Uterus (tissue), 4 donors: ENCODE results near the gene UBXN2A. TPM values are rescaled to one million over a fixed set of nuclear protein-coding genes. Genes with fewer than 3 reads are reported as not detected.

Experiments used
- DNase-seq, 2 donors: peaks; one replicate each; pipeline ENCODE4 v3.0.0-alpha.2; 2019 to 2020
- H3K27ac ChIP-seq, 2 donors: fragments of 200-600 bp; sonication (generic); 1 replicate in 1 of 2; 2 replicates in 1 of 2; pipeline ENCODE4 v1.5.1; 2016 to 2018
- H3K27me3 ChIP-seq, 2 donors: fragments of 200-600 bp; sonication (generic); one replicate each; pipeline ENCODE4 v1.5.1; 2018 to 2019; ENCODE audit warnings: control low read depth in 1 of 2
- H3K36me3 ChIP-seq, 2 donors: fragments of 200-600 bp; sonication (generic); one replicate each; pipeline ENCODE4 v1.5.1; 2019; ENCODE audit warnings: control low read depth in 1 of 2
- H3K4me1 ChIP-seq, 2 donors: fragments of 200-600 bp; sonication (generic); one replicate each; pipeline ENCODE4 v1.5.1; 2018 to 2019; ENCODE audit warnings: control low read depth in 1 of 2
- H3K4me3 ChIP-seq, 2 donors: fragments of 200-600 bp; sonication (generic); 1 replicate in 1 of 2; 2 replicates in 1 of 2; pipeline ENCODE4 v1.5.1; 2018 to 2019; ENCODE audit warnings: mild to moderate bottlenecking in 1 of 2
- H3K9me3 ChIP-seq, 2 donors: fragments of 200-600 bp; sonication (generic); one replicate each; pipeline ENCODE4 v1.5.1; 2019; ENCODE audit warnings: control low read depth in 1 of 2
- POLR2A ChIP-seq, 2 donors: fragments of 450-650 bp; IDR thresholded peaks; one replicate each; pipeline ENCODE4 v1.6.1; 2016; ENCODE audit warnings: antibody characterized with exemption in 2 of 2, mild to moderate bottlenecking in 1 of 2, moderate library complexity in 1 of 2
- intact Hi-C: fragments of 100-400 bp; cut with DNase I; formaldehyde crosslinking; loops from one replicate; pipeline ENCODE4 v1.15.1; 2023; ENCODE audit warnings: low total_unique reads
- total RNA-seq, 4 donors: library from RNA; depleted of rRNA in 3 of 4; stranded (reverse); fragments of >200 nt in 3 of 4; gene quantifications; one replicate each; pipeline versions ENCODE4 v1.1.0 to v1.2.4, GENCODE V29; 2014 to 2023
- TF ChIP-seq, protein P1 (sequence below), 4 experiments: fragments of 200-600 bp in 2 of 4; fragments of 450-650 bp in 2 of 4; sonication (generic) in 2 of 4; IDR thresholded peaks; one replicate each; pipeline ENCODE4 v1.5.1; 2016 to 2019; ENCODE audit warnings: antibody characterized with exemption in 4 of 4, mild to moderate bottlenecking in 2 of 4, moderate library complexity in 1 of 4
- donor health status: DM: yes; HTN: yes; CAD: no.

Gene UBXN2A
- total RNA-seq, 4 donors from 2014 or later, result 16.8 to 36.4 (median 24.2) TPM

DNA sequence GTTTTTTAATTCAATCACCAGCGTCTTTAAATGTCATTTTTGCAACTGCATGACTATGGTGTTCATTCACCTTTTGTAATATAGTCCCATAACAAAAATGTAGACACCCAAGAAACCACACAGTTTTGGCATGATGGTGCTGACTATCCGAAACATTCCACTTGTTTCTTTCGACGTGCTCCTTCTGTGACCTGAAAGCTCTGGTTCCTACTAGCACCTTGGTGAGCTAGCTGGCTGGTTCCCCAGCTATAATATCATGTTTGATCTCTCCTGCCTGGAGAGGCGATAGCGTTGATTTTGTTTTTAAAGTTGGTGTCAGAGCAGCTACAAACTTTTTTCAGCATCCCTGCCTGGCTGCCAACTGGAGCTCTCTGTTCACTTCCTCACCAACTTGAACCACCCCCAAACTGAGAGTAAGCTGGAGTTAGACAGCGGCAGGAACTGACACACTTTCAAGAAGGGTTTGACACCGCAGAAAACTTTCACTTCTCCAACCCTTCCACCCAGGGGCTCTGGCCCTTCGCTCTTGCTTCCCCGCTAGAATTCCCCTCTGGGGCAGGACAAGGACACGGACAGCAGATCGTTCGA, 14.5 kb upstream of the UBXN2A start:
- H3K27ac ChIP-seq, result peak overlapping the region; percentile 97 to 98
- DNase-seq, result peak; percentile 35 to 53
- peak overlapping the region; percentile 76 to 95 for H3K4me3 ChIP-seq
- TF ChIP-seq, protein P1, sequence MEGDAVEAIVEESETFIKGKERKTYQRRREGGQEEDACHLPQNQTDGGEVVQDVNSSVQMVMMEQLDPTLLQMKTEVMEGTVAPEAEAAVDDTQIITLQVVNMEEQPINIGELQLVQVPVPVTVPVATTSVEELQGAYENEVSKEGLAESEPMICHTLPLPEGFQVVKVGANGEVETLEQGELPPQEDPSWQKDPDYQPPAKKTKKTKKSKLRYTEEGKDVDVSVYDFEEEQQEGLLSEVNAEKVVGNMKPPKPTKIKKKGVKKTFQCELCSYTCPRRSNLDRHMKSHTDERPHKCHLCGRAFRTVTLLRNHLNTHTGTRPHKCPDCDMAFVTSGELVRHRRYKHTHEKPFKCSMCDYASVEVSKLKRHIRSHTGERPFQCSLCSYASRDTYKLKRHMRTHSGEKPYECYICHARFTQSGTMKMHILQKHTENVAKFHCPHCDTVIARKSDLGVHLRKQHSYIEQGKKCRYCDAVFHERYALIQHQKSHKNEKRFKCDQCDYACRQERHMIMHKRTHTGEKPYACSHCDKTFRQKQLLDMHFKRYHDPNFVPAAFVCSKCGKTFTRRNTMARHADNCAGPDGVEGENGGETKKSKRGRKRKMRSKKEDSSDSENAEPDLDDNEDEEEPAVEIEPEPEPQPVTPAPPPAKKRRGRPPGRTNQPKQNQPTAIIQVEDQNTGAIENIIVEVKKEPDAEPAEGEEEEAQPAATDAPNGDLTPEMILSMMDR (IDR thresholded peaks at IDR 0.05), result no peak
- TF ChIP-seq POLR2A (IDR thresholded peaks at IDR 0.05), result peak; percentile 15 to 16
- intact Hi-C loops, result loop anchor here (10.0 kb wide), 1 partner anchor 149 kb away; the partner anchor contains the start of gene SF3B6
- H3K9me3 ChIP-seq, result no peaks in the 10 kb centered on the region
- no peaks in the 10 kb centered on the region for H3K36me3 ChIP-seq
- H3K27me3 ChIP-seq, result no peaks in the 10 kb centered on the region
- peaks cover 0 to 16% of the 10 kb centered on the region in 2 donors for H3K4me1 ChIP-seq

DNA sequence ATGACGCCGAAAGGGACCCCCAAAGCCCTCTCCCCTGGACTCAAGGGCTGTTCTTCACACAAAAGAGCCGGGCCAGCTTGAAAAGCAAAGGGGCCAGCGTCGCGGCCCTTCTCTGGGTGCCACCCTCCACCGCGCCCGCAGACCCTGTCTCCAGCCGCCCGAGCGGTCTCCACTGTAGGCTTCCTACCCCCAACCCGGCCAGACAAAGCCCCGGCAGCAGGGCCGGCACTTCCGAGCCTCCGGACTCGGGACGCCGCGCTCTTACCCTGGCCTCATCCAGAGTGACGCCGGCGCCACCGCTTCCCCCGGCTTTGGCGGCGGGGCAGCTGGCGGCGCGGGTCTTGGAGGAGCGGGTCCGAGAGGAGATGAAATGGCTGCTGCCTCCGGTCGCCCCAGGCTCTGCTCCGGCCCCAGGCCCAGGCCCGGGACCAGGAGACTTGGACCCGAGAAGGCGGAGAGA, 13.9 kb upstream of the UBXN2A start:
- Histone ChIP-seq H3K9me3 (no peaks in the 10 kb centered on the region), H3K27me3 (no peaks in the 10 kb centered on the region), H3K36me3 (no peaks in the 10 kb centered on the region), H3K4me3 (peak overlapping the region; percentile 76 to 95), H3K4me1 (peaks cover 0 to 16% of the 10 kb centered on the region in 2 donors), H3K27ac (peak overlapping the region; percentile 97 to 98)
- peak in 1 of 2 donors; percentile 24 for DNase-seq
- intact Hi-C loops, result loop anchor here (10.0 kb wide), 1 partner anchor 148 kb away; the partner anchor contains the start of gene SF3B6
- TF ChIP-seq, protein P1 (IDR thresholded peaks at IDR 0.05), result no peak
- no peak for TF ChIP-seq POLR2A (IDR thresholded peaks at IDR 0.05)

DNA sequence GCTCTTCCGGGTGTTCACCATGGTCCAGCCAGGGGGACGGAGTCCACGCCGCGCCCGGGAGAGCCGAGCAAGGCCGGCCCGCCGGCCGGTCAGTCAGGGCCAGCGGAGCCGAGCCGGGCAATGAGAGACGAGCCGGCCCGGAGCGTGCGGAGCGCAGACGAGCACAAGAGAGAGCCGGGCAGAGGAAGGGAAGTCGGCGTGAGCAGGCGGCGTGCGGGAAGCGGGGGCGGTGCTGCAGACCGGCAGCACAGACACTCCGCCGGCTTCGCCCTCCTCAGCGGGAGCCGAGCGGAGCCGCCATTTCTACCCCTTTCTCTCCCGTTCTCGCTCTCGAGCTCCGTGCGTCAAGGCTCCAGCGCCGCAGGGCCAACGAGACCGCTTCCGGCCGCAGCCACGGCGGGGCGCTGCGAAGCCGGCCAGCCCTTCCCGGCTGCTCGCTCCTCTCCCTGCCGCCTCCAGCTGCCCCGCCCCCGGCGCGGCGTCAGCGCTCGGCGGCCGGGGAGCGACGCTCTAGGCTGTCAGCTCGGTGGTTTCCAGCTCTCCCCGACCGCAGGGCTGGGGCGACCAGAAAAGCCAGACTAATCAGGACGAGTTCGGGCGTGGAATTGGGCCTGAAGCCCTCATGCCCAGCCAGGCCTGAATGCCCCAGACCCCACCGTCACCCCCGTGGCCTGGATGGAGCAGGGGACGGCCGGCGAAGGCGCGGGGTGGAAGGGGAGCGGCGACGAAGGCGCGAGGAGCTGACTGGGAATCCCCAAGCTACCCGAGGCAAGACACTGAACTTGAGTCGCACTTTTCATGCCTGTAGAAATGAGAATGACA, 13.3 kb upstream of the UBXN2A start, which contains the start of gene ATAD2B:
ATAD2B (minus strand) TSS at position 374 of the 822 bp plus-strand sequence; CDS start at position 21, 353 bp downstream.
- Histone ChIP-seq H3K4me3 (peak within 1 kb of the TSS; percentile 76 to 95), H3K36me3 (no peaks in the 10 kb centered on the region), H3K9me3 (no peaks in the 10 kb centered on the region), H3K27me3 (no peaks in the 10 kb centered on the region), H3K4me1 (peaks cover 0 to 16% of the 10 kb centered on the region in 2 donors), H3K27ac (peak within 1 kb of the TSS; percentile 97 to 98)
- intact Hi-C loops, result loop anchor here (10.0 kb wide), 1 partner anchor 148 kb away; the partner anchor contains the start of gene SF3B6
- peak; percentile 84 to 94 for DNase-seq
- TF ChIP-seq, protein P1 (IDR thresholded peaks at IDR 0.05), result peak; percentile 70 to 96 (median 94)
- TF ChIP-seq POLR2A (IDR thresholded peaks at IDR 0.05), result peak; percentile 64 to 79

DNA sequence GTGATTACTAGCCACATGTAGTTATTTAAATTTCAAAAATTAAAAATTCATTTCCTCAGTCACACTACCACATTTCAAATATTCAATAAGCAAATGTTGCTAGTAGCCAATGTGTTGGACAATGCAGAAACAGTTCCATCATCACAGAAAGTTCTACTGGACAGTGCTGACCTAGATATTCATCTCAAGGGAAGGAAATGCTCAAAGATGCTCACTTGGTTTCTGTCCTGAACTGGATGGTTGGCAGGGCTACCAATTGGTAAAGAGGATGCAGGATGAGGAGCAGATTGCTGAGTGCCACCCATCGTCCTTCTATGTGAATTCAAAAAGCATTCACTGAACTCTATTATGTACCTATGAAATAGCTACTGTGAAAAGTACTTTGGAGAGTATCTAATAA, 6.0 kb upstream of the UBXN2A start:
- Histone ChIP-seq H3K27ac (no peak overlapping the region), H3K36me3 (no peaks in the 10 kb centered on the region), H3K4me3 (no peak overlapping the region), H3K27me3 (no peaks in the 10 kb centered on the region), H3K9me3 (no peaks in the 10 kb centered on the region), H3K4me1 (no peaks in the 10 kb centered on the region)
- TF ChIP-seq, protein P1 (IDR thresholded peaks at IDR 0.05), result no peak
- no peak for TF ChIP-seq POLR2A (IDR thresholded peaks at IDR 0.05)
- no peak for DNase-seq
- intact Hi-C loops, result no loop called here
